GM19324 (cell line): Measurements from ENCODE around the gene NPR1.

ENCODE experiments used
- ATAC-seq: cut with Tn5 transposase; IDR thresholded peaks from one replicate; pipeline ENCODE4 v1.9.1; 2021; ENCODE audit warnings: mild to moderate bottlenecking, moderate library complexity; ENCODE audit not compliant: unreplicated experiment, low FRiP score

The NPR1 gene

GRCh38 chr1:153677718-153678518, 570 bp upstream of the NPR1 start:
- no peak for ATAC-seq

GRCh38 chr1:153679337-153680119, 1.0 kb downstream of the NPR1 start:
- no peak for ATAC-seq

DNA sequence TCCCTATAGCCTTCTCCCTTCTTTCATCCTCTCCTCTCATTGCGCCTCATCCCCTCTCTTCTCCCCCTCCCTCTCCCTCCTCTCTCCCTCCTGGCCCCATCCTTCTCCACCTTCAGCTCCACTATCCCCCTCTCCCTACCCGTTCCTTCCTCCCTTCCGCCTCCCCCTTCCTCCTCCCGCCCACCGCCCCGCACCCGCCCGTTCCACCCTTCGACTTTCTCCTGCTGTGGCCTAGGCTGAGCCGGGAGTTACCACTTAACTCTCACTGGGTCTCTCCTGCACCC, 1.6 kb downstream of the NPR1 start:
- ATAC-seq, result no peak

DNA sequence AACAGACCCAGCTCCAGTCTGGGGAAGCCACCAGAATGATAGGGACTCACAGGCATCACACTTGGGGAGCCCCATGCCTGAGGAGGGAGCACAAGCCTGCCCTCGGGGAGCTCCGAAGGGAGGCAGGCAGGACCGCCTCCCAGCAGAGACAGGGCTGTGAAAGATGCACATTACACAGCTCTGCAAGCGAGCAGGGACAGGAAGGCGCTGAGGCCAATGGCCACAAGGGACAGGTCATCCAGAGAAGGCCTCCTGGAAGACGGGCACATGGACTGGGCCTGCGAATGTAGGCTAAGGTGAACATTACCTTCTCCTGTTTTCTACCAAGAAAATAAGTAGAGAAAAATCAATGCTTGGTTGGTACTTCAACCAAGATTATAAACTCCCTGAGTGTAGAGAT, 4.2 kb downstream of the NPR1 start:
- no peak for ATAC-seq

GRCh38 chr1:153683854-153684253, 5.4 kb downstream of the NPR1 start:
- ATAC-seq, result no peak

DNA sequence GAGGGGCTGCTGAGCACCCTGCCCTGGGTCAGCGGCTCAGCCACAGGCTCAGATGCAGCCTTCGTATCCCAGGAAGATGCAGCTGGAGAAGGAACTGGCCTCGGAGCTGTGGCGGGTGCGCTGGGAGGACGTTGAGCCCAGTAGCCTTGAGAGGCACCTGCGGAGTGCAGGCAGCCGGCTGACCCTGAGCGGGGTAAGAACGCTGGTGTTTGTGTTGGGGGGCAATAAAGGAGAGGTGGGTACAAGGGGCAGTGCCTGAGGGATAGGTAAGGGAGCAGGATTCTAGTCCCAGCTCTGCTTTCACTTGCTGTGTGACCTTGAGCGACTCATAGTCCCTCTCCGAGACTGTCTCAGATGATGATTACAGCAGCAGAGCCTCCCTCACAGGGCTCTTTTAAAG, 6.4 kb downstream of the NPR1 start:
- no peak for ATAC-seq

GRCh38 chr1:153685544-153686340, 7.3 kb downstream of the NPR1 start:
- no peak for ATAC-seq

DNA sequence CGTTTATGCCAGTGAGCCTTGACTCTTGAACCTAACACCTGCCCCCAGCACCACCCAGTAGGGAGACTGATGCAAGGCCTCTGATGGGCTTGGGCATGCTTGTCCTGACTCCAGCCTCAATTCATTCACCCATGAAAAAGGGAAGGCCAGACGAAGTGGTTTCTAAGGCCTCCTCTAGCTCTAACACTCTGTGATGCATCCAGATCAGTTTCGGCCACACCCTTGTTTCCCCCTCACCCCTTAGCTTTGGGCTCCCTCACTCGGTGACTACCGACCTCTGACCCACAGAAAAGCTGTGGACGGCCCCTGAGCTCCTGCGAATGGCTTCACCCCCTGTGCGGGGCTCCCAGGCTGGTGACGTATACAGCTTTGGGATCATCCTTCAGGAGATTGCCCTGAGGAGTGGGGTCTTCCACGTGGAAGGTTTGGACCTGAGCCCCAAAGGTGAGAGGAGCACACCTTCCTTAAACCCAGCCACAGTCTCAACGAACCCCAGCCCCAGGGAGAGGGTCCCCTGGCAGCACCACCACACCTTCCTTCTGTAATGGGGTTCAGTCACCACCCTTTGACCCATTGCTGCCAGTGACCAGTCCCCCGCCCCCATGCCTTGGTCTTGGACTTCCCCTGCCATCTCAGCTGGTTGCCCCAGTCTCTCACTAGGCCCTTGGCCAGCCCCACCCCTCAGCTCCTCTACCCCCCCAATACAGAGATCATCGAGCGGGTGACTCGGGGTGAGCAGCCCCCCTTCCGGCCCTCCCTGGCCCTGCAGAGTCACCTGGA, 9.0 kb downstream of the NPR1 start:
- no peak for ATAC-seq

- no peak for ATAC-seq
Observed at GRCh38 chr1:153688276-153688675, 9.8 kb downstream of the NPR1 start.

DNA sequence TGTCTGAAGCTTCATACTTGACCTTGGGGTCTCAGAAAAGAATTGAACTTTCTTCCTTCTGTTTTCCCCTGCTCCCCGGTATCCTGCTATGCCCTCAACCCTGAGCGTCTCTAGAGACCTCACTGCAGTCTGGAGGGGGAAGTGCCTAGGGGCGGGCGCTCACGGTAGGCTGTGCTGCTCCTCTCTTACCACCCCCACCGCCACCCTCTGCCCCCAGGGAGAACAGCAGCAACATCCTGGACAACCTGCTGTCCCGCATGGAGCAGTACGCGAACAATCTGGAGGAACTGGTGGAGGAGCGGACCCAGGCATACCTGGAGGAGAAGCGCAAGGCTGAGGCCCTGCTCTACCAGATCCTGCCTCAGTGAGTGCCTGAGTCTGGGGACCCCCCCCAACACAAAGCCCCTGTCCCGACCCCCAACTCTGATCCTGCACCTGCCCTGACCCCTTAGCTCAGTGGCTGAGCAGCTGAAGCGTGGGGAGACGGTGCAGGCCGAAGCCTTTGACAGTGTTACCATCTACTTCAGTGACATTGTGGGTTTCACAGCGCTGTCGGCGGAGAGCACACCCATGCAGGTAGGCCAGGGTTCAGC, 10.3 kb downstream of the NPR1 start:
- ATAC-seq, result no peak

GRCh38 chr1:153693466-153693865, 15.0 kb downstream of the NPR1 start:
- no peak for ATAC-seq

- ATAC-seq, result no peak
Observed at GRCh38 chr1:153696741-153697140, 18.3 kb downstream of the NPR1 start.

- ATAC-seq, result no peak
Observed at GRCh38 chr1:153697191-153698019, 18.9 kb downstream of the NPR1 start.

DNA sequence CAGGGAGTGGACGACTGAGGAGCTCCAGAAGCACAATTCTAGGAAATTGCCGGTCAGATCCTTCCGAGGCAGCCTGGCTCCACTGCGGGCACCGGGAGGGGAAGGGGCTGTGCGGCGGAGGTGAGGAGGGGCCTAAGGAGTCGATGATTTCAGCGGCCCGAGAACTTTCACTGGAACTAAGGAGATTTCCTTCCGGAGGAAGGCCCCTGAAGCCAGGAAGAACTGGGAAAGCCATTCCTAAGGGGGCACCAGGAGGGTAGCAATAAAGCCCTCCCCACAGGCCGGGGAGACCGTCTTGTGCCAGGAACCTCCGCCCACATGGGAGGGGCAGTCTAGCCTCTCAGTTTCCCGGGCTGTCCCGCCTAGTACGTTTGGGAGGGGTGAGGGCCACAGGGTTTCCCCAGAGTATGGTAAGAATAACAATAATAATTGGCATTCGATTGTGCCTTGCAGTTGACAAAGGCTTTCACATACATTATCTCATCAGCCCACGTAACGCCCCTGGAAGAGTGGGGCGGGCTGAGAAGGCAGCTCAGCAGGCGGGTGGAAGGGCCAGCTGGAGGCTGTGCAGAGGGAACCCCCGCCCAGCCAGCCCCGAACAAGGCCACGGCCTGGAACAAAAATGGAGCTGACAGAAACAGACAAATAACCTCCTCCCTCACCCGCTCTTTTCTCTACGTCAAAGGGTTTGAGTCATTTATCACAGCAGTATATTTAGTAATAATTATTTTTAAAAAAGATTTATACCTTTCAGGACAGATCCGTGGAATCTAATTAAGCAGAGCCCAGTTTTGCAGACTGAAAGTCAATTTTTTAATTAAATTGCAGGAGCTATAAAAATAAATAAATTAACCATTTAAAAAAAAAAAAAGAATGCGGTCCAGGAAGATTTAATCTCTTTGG, 19.8 kb downstream of the NPR1 start:
- ATAC-seq, result no peak

- ATAC-seq, result no peak
Observed at GRCh38 chr1:153698923-153699714, 20.6 kb downstream of the NPR1 start.

DNA sequence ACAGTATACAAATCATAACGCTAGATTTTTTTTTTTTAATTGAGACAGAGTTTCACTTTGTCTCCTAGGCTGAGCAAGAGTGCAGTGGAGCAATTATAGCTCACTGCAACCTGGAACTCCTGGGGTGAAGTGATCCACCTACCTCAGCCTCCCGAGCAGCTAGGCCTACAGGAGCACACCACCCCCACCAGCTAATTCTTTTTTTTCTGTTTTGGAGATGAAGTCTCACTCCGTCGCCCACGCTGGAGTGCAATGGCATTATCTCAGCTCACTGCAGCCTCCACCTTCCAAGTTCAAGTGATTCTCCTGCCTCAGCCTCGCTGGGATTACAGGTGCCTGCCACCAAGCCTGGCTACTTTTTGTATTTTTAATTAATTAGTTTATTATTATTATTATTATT, 21.3 kb downstream of the NPR1 start:
- no peak for ATAC-seq

DNA sequence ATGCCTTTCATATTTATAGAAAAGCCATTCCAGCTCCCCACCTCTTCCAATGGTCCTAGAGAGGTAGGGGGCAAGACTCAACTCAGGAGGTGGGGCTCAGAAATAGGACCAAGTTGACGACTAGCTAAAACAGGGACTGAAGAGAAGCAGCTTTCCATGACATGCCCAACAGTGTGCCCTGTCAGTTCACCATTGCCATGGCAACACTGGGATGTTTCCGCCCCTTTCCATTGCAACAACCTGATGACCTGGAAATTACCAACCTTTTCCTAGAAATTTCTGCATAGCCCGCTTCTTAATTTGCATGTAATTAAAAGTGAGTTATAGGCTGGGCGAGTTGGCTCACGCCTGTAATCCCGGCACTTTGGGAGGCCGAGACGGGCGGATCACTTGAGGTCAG, 27.0 kb downstream of the NPR1 start:
- ATAC-seq, result no peak

DNA sequence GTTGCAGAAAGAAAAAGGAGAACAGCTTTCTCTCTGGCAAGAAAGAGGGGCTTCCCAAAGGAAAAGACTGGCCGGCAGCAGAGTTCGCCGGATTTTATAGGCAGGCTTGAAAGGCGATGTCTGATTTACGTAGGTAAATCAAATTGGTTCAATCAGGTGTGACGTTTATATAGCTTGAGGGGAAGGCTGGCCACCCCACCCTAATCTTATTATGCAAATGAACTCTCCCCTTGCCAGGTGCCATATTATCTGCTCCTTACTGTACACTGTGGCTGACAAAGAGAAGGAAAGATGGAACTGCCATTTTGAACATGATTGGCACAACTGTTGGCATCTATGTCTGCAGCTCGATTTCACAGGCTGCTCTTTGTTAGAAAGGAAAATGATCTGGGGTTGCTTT, 32.5 kb downstream of the NPR1 start:
- no peak for ATAC-seq
